ENCODE results near the gene EEF1A2.

GRCh38 chr20:63522091-63522868 is 23.4 kb upstream of the EEF1A2 start:
- TF ChIP-seq POLR2AphosphoS5 (IDR thresholded peaks at IDR 0.05; ENCODE audit: low read depth, low read length) = no peak
- no peak for TF ChIP-seq POLR2A (IDR thresholded peaks at IDR 0.05; ENCODE audit: low read depth, low read length)
- no peak for TF ChIP-seq TAF1 (IDR thresholded peaks at IDR 0.05; ENCODE audit: low read depth, low read length)
- TF ChIP-seq POU2F2 (IDR thresholded peaks at IDR 0.05; ENCODE audit: low read depth, low read length) = no peak
- no peak for TF ChIP-seq SPI1 (IDR thresholded peaks at IDR 0.05; ENCODE audit: low read depth, low read length)
- no peak for TF ChIP-seq PAX5 (IDR thresholded peaks at IDR 0.05; ENCODE audit: insufficient read depth, low read length, severe bottlenecking)

All from GM12891 (cell line).